H9 (cell line): ENCODE results near the gene NACC2. TPM values are rescaled to one million over a fixed set of nuclear protein-coding genes. Genes with fewer than 3 reads are reported as not detected.

Experiments
- DNase-seq: peaks from one replicate; pipeline ENCODE4 v3.0.0-alpha.2; 2017
- H2AFZ ChIP-seq: one replicate; pipeline ENCODE4 v1.6.1; 2013; ENCODE audit warnings: mild to moderate bottlenecking, low read length, control low read depth, moderate library complexity
- H2AK5ac ChIP-seq: 2 replicates; pipeline ENCODE4 v1.6.1; 2013; ENCODE audit warnings: low read length, control low read depth, mixed read lengths; ENCODE audit not compliant: insufficient read length
- H2BK120ac ChIP-seq: one replicate; pipeline ENCODE4 v1.6.1; 2013; ENCODE audit warnings: low read depth, mild to moderate bottlenecking, low read length, control low read depth, inconsistent platforms; ENCODE audit not compliant: poor library complexity, severe bottlenecking
- H2BK12ac ChIP-seq: 2 replicates; pipeline ENCODE4 v1.6.1; 2013; ENCODE audit warnings: low read length, control low read depth, mixed read lengths, low read depth; ENCODE audit not compliant: insufficient read length
- H2BK15ac ChIP-seq: 2 replicates; pipeline ENCODE4 v1.6.1; 2013; ENCODE audit warnings: low read depth, low read length, control low read depth
- H2BK20ac ChIP-seq: one replicate; pipeline ENCODE4 v1.6.1; 2013; ENCODE audit warnings: low read depth, mild to moderate bottlenecking, low read length, control low read depth, inconsistent platforms; ENCODE audit not compliant: poor library complexity, severe bottlenecking
- H2BK5ac ChIP-seq: 2 replicates; pipeline ENCODE4 v1.6.1; 2013; ENCODE audit warnings: low read length, control low read depth, mixed read lengths; ENCODE audit not compliant: insufficient read length
- H3K14ac ChIP-seq: 2 replicates; pipeline ENCODE4 v1.6.1; 2013; ENCODE audit warnings: low read length, control low read depth; ENCODE audit not compliant: insufficient read depth
- H3K18ac ChIP-seq: 2 replicates; pipeline ENCODE4 v1.6.1; 2013; ENCODE audit warnings: low read depth, mild to moderate bottlenecking, mixed read lengths, low read length, control low read depth; ENCODE audit not compliant: insufficient read length
- H3K23ac ChIP-seq: 2 replicates; pipeline ENCODE4 v1.6.1; 2013; ENCODE audit warnings: low read length, control low read depth, mixed read lengths, low read depth; ENCODE audit not compliant: insufficient read length
- H3K23me2 ChIP-seq: 2 replicates; pipeline ENCODE4 v1.6.1; 2013; ENCODE audit warnings: low read depth, mild to moderate bottlenecking, mixed read lengths, low read length, control low read depth; ENCODE audit not compliant: insufficient read length, poor library complexity, severe bottlenecking
- H3K27ac ChIP-seq: 2 replicates; pipeline ENCODE4 v1.5.1; 2013; ENCODE audit warnings: low read length, control low read depth, mixed read lengths, low read depth; ENCODE audit not compliant: insufficient read length
- H3K27me3 ChIP-seq: 2 replicates; pipeline ENCODE4 v1.6.1; 2013; ENCODE audit warnings: low read length, control low read depth, inconsistent platforms; ENCODE audit not compliant: insufficient read depth
- H3K4ac ChIP-seq: 2 replicates; pipeline ENCODE4 v1.6.1; 2013; ENCODE audit warnings: low read depth, mild to moderate bottlenecking, control low read depth, inconsistent platforms, low read length, moderate library complexity
- H3K4me1 ChIP-seq: 2 replicates; pipeline ENCODE4 v1.6.1; 2013; ENCODE audit warnings: low read length, control low read depth, inconsistent platforms; ENCODE audit not compliant: insufficient read depth
- H3K4me2 ChIP-seq: 2 replicates; pipeline ENCODE4 v1.6.1; 2013; ENCODE audit warnings: low read length, control low read depth, mixed read lengths; ENCODE audit not compliant: insufficient read length, insufficient read depth
- H3K56ac ChIP-seq: 2 replicates; pipeline ENCODE4 v1.6.1; 2013; ENCODE audit warnings: low read depth, mild to moderate bottlenecking, mixed read lengths, low read length, control low read depth; ENCODE audit not compliant: insufficient read length
- H3K79me1 ChIP-seq: 2 replicates; pipeline ENCODE4 v1.6.1; 2013; ENCODE audit warnings: low read depth, mild to moderate bottlenecking, moderate library complexity, low read length, control low read depth, inconsistent platforms; ENCODE audit not compliant: insufficient read depth, poor library complexity, severe bottlenecking
- H3K79me2 ChIP-seq: 2 replicates; pipeline ENCODE4 v1.6.1; 2013; ENCODE audit warnings: low read length, control low read depth, inconsistent platforms; ENCODE audit not compliant: insufficient read depth
- H3K9ac ChIP-seq: 2 replicates; pipeline ENCODE4 v1.6.1; 2013; ENCODE audit warnings: low read length, control low read depth, mixed read lengths; ENCODE audit not compliant: insufficient read length; ENCODE audit errors: extremely low read depth
- H3K9me3 ChIP-seq: one replicate; pipeline ENCODE4 v1.6.1; 2013; ENCODE audit warnings: low read depth, low read length, inconsistent platforms; ENCODE audit not compliant: control insufficient read depth
- H3T11ph ChIP-seq: one replicate; pipeline ENCODE4 v1.6.1; 2013; ENCODE audit warnings: mild to moderate bottlenecking, low read length, control low read depth, inconsistent platforms
- H4K20me1 ChIP-seq: one replicate; pipeline ENCODE4 v1.6.1; 2013; ENCODE audit not compliant: control insufficient read depth, insufficient read length, insufficient read depth
- H4K5ac ChIP-seq: 2 replicates; pipeline ENCODE4 v1.6.1; 2013; ENCODE audit warnings: low read depth, mild to moderate bottlenecking, mixed read lengths, low read length, control low read depth; ENCODE audit not compliant: insufficient read length
- H4K8ac ChIP-seq: replicated peaks from 2 replicates; pipeline ENCODE4 v1.6.1; 2013; ENCODE audit warnings: low read length, control low read depth, mixed read lengths, low read depth; ENCODE audit not compliant: insufficient read length
- H4K91ac ChIP-seq: 2 replicates; pipeline ENCODE4 v1.6.1; 2013; ENCODE audit warnings: low read depth, mild to moderate bottlenecking, moderate library complexity, mixed read lengths, low read length, control low read depth; ENCODE audit not compliant: insufficient read length
- H3K27ac Mint-ChIP-seq, 3 experiments: 2 replicates in 2 of 3; 3 replicates in 1 of 3; pipeline ENCODE4 v1.8.0; 2020 to 2021; ENCODE audit warnings: mixed read lengths in 3 of 3, mild to moderate bottlenecking in 1 of 3, moderate library complexity in 1 of 3
- H3K27me3 Mint-ChIP-seq: 2 replicates; pipeline ENCODE4 v1.8.0; 2021; ENCODE audit warnings: low read depth, mild to moderate bottlenecking, moderate library complexity, mixed read lengths
- H3K36me3 Mint-ChIP-seq, 3 experiments: 2 replicates in 2 of 3; 3 replicates in 1 of 3; pipeline ENCODE4 v1.8.0; 2020 to 2021; ENCODE audit warnings: low read depth in 3 of 3, mixed read lengths in 3 of 3; ENCODE audit not compliant: insufficient read depth in 1 of 3
- H3K4me1 Mint-ChIP-seq, 2 experiments: 2 replicates each; pipeline ENCODE4 v1.8.0; 2020; ENCODE audit warnings: mixed read lengths in 2 of 2
- H3K4me3 Mint-ChIP-seq, 2 experiments: 2 replicates in 1 of 2; 3 replicates in 1 of 2; pipeline ENCODE4 v1.8.0; 2020 to 2021; ENCODE audit warnings: mild to moderate bottlenecking in 2 of 2, mixed read lengths in 2 of 2, moderate library complexity in 1 of 2
- H3K9me3 Mint-ChIP-seq, 2 experiments: 2 replicates in 1 of 2; 3 replicates in 1 of 2; pipeline ENCODE4 v1.8.0; 2020; ENCODE audit warnings: mild to moderate bottlenecking in 2 of 2, mixed read lengths in 2 of 2, moderate library complexity in 1 of 2
- CTCF ChIP-seq: fragments of 200-600 bp; sonication (generic); conservative IDR thresholded peaks from 3 replicates; pipeline ENCODE4 v1.8.0; 2021; ENCODE audit warnings: antibody characterized with exemption, mild to moderate bottlenecking
- WGBS: extraction: QIAGEN DNeasy Blood & Tissue Kit; methylation state at CpG from one replicate; pipeline ENCODE4 v1.1.7; 2013; ENCODE audit warnings: missing lambda C conversion rate, low lambda C conversion rate, mixed read lengths; ENCODE audit not compliant: insufficient read length; ENCODE audit errors: extremely low coverage; 5-methylcytosine and 5-hydroxymethylcytosine counted together
- total RNA-seq: library from RNA; stranded (reverse); gene quantifications from 2 replicates; pipeline ENCODE4 v1.2.1, GENCODE V29; 2021

NACC2 gene
- total RNA-seq, 1 experiment from 2014 or later, result 11.5 TPM

- H3K4ac ChIP-seq, result no peak overlapping the region
- TF ChIP-seq CTCF, result no peak
- H2BK15ac ChIP-seq, result no peak overlapping the region
- H3K79me1 ChIP-seq, result no peaks in the 10 kb centered on the region
- H3K9ac ChIP-seq, result no peak overlapping the region
- H3K27ac Mint-ChIP-seq, result peak overlapping the region in 2 of 3 experiments; percentile 4 to 75; a peak in 1 of 7 replicates
- H3K4me2 ChIP-seq, result no peak overlapping the region
- no peaks in the 10 kb centered on the region for H3K9me3 ChIP-seq
- no peaks in the 10 kb centered on the region for H3K79me2 ChIP-seq
- no peak overlapping the region for H2AFZ ChIP-seq
- H3K14ac ChIP-seq, result no peak overlapping the region; the same call in 1 of the 2 replicates
- no peaks in the 10 kb centered on the region; a peak in 1 of 7 replicates for H3K36me3 Mint-ChIP-seq
- DNase-seq, result no peak
- H3K23ac ChIP-seq, result no peak overlapping the region
- H4K91ac ChIP-seq, result no peak overlapping the region
- H3T11ph ChIP-seq, result no peak overlapping the region
- H3K4me3 Mint-ChIP-seq, result no peak overlapping the region
- no peaks in the 10 kb centered on the region for H3K4me1 ChIP-seq
- no peak overlapping the region for H2BK120ac ChIP-seq
- no peak overlapping the region for H2AK5ac ChIP-seq
- H3K9me3 Mint-ChIP-seq, result peaks cover 3 to 5% of the 10 kb centered on the region in 2 experiments; a peak in 3 of 5 replicates
- H4K20me1 ChIP-seq, result no peaks in the 10 kb centered on the region
- no peak overlapping the region for H2BK12ac ChIP-seq
- peaks cover 4 to 14% of the 10 kb centered on the region in 2 experiments for H3K4me1 Mint-ChIP-seq
- no peak overlapping the region for H2BK20ac ChIP-seq
- no peak overlapping the region for H4K8ac ChIP-seq
- H3K27me3 ChIP-seq, result no peaks in the 10 kb centered on the region
- H3K56ac ChIP-seq, result no peak overlapping the region
- H3K18ac ChIP-seq, result no peak overlapping the region
- peaks cover 2% of the 10 kb centered on the region for H3K23me2 ChIP-seq
- no CpG with 5 or more reads among the region's 17 CpGs for WGBS
- no peak overlapping the region for H3K27ac ChIP-seq
- H3K27me3 Mint-ChIP-seq, result peaks cover 14% of the 10 kb centered on the region
- no peak overlapping the region for H4K5ac ChIP-seq
- H2BK5ac ChIP-seq, result no peak overlapping the region
Measured at GRCh38 chr9:136128436-136128835, 33.3 kb upstream of the NACC2 start.
